ENCODE results near the gene LPGAT1.

Gene LPGAT1

GRCh38 chr1:211751438-211751837 lies 79.1 kb downstream of the LPGAT1 start:
- H3K27ac ChIP-seq (ENCODE audit: low read length), result no peak overlapping the region

GRCh38 chr1:211750599-211750998 lies 80.0 kb downstream of the LPGAT1 start:
- Histone ChIP-seq H3K79me2 (ENCODE audit: low read length) (no peaks in the 10 kb centered on the region), H3K4me2 (ENCODE audit: low read length) (no peak overlapping the region), H3K4me1 (ENCODE audit: low read length) (peaks cover 11% of the 10 kb centered on the region), H3K36me3 (replicated peaks; ENCODE audit: low read depth, low read length) (peaks cover 20% of the 10 kb centered on the region), H3K27ac (ENCODE audit: low read length) (no peak overlapping the region), H4K20me1 (ENCODE audit: insufficient read depth, low read length) (no peaks in the 10 kb centered on the region), H3K4me3 (ENCODE audit: low read length) (no peak overlapping the region), H3K27me3 (ENCODE audit: low read depth, low read length) (no peaks in the 10 kb centered on the region), H3K9ac (ENCODE audit: low read length) (no peak overlapping the region), H2AFZ (ENCODE audit: low read depth, low read length) (no peak overlapping the region), H3K9me3 (ENCODE audit: insufficient read depth, low read length) (no peaks in the 10 kb centered on the region)
- TF ChIP-seq CTCF (IDR thresholded peaks at IDR 0.05; ENCODE audit: low read depth, low read length), result no peak
- no peak for TF ChIP-seq EZH2phosphoT487 (IDR thresholded peaks at IDR 0.05; ENCODE audit: low read depth)

More at GRCh38 chr1:211751438-211751837, 79.1 kb downstream of the LPGAT1 start:
- TF ChIP-seq EZH2phosphoT487 (IDR thresholded peaks at IDR 0.05; ENCODE audit: low read depth) (no peak), CTCF (IDR thresholded peaks at IDR 0.05; ENCODE audit: low read depth, low read length) (no peak)
- H3K79me2 ChIP-seq (ENCODE audit: low read length), result no peaks in the 10 kb centered on the region
- peaks cover 4% of the 10 kb centered on the region for H3K4me1 ChIP-seq (ENCODE audit: low read length)
- no peak overlapping the region for H2AFZ ChIP-seq (ENCODE audit: low read depth, low read length)
- H3K9me3 ChIP-seq (ENCODE audit: insufficient read depth, low read length), result no peaks in the 10 kb centered on the region
- H3K4me3 ChIP-seq (ENCODE audit: low read length), result no peak overlapping the region
- H4K20me1 ChIP-seq (ENCODE audit: insufficient read depth, low read length), result no peaks in the 10 kb centered on the region
- no peak overlapping the region for H3K4me2 ChIP-seq (ENCODE audit: low read length)
- peaks cover 20% of the 10 kb centered on the region for H3K36me3 ChIP-seq (replicated peaks; ENCODE audit: low read depth, low read length)
- no peaks in the 10 kb centered on the region for H3K27me3 ChIP-seq (ENCODE audit: low read depth, low read length)
- no peak overlapping the region for H3K9ac ChIP-seq (ENCODE audit: low read length)

GRCh38 chr1:211749251-211749650 lies 81.3 kb downstream of the LPGAT1 start:
- Histone ChIP-seq H3K27me3 (ENCODE audit: low read depth, low read length) (no peaks in the 10 kb centered on the region), H3K9ac (ENCODE audit: low read length) (no peak overlapping the region), H4K20me1 (ENCODE audit: insufficient read depth, low read length) (no peaks in the 10 kb centered on the region), H3K79me2 (ENCODE audit: low read length) (no peaks in the 10 kb centered on the region), H3K27ac (ENCODE audit: low read length) (no peak overlapping the region), H3K36me3 (replicated peaks; ENCODE audit: low read depth, low read length) (peaks cover 20% of the 10 kb centered on the region), H3K4me3 (ENCODE audit: low read length) (no peak overlapping the region), H3K4me1 (ENCODE audit: low read length) (peaks cover 11% of the 10 kb centered on the region), H3K4me2 (ENCODE audit: low read length) (no peak overlapping the region), H3K9me3 (ENCODE audit: insufficient read depth, low read length) (no peaks in the 10 kb centered on the region), H2AFZ (ENCODE audit: low read depth, low read length) (no peak overlapping the region)
- TF ChIP-seq EZH2phosphoT487 (IDR thresholded peaks at IDR 0.05; ENCODE audit: low read depth) (no peak), CTCF (IDR thresholded peaks at IDR 0.05; ENCODE audit: low read depth, low read length) (no peak)

- H3K4me3 ChIP-seq (ENCODE audit: low read length), result no peak overlapping the region
- TF ChIP-seq EZH2phosphoT487 (IDR thresholded peaks at IDR 0.05; ENCODE audit: low read depth), result no peak
- TF ChIP-seq CTCF (IDR thresholded peaks at IDR 0.05; ENCODE audit: low read depth, low read length), result no peak
- peaks cover 20% of the 10 kb centered on the region for H3K36me3 ChIP-seq (replicated peaks; ENCODE audit: low read depth, low read length)
- no peaks in the 10 kb centered on the region for H4K20me1 ChIP-seq (ENCODE audit: insufficient read depth, low read length)
- no peak overlapping the region for H3K4me2 ChIP-seq (ENCODE audit: low read length)
- peaks cover 11% of the 10 kb centered on the region for H3K4me1 ChIP-seq (ENCODE audit: low read length)
- H3K9ac ChIP-seq (ENCODE audit: low read length), result no peak overlapping the region
- H2AFZ ChIP-seq (ENCODE audit: low read depth, low read length), result no peak overlapping the region
- H3K79me2 ChIP-seq (ENCODE audit: low read length), result no peaks in the 10 kb centered on the region
- H3K27ac ChIP-seq (ENCODE audit: low read length), result no peak overlapping the region
- no peaks in the 10 kb centered on the region for H3K9me3 ChIP-seq (ENCODE audit: insufficient read depth, low read length)
- H3K27me3 ChIP-seq (ENCODE audit: low read depth, low read length), result no peaks in the 10 kb centered on the region
Measured at GRCh38 chr1:211748810-211749209, 81.8 kb downstream of the LPGAT1 start.

Data from OCI-LY3 (cell line).